Femur (tissue), 1 donor: ENCODE results near the gene GAB2.
"Not testable (repeated sequence)": the region's sequence is repeated elsewhere in the genome, so short reads cannot be mapped to it uniquely, and the experiment has no call there.

Source experiments
- DNase-seq: peaks from one replicate; pipeline ENCODE4 v3.0.0-alpha.2; 2017

The GAB2 gene

DNA sequence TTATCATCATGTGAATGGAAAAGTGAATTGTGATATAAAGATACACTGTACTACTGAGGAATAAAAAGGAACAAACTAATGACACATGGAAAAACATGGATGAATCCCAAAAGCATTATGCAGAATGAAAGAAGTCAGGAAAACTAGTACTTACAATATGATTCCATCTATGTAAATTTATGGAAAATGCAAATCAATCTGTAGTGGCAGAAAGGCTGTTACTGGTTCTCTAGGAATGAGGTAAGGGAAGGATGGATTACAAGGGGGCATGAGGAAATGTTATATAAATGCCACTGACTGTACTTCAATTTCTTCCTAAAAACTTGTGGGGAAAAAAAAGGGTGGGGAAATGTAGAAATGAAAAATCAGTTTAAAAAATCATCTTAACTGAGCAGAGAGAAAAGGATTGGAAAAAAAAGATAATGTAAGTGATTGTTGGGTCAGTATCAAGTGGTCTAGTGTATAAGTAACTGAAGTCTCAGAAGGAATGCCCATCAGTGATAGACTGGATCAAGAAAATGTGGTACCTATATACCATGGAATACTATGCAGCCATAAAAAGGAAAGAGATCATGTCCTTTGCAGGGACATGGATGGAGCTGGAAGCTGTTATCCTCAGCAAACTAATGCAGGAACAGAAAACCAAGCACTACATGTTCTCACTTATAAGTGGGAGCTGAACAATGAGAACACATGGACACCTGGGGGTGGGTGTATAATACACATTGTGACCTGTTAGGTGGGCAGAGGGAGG, 180.2 kb downstream of the GAB2 start:
- DNase-seq: no peak

DNA sequence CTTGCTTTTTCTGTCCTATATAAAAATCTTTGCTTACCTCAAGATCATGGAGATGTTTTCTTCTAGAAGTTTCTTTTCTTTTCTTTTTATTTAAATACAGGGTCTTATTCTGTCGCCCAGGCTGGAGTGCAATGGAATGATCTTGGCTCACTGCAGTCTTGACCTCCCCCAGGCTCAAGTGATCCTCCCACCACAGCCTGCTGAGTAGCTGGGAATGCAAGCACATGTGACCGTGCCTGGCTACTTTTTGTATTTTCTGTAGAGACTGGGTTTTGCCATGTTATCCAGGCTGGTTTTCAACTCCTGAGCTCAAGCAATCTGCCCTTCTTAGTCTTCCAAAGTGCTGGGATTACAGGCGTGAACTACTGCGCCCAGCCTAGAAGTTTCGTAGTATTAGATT, 183.6 kb downstream of the GAB2 start:
- no peak for DNase-seq

DNA sequence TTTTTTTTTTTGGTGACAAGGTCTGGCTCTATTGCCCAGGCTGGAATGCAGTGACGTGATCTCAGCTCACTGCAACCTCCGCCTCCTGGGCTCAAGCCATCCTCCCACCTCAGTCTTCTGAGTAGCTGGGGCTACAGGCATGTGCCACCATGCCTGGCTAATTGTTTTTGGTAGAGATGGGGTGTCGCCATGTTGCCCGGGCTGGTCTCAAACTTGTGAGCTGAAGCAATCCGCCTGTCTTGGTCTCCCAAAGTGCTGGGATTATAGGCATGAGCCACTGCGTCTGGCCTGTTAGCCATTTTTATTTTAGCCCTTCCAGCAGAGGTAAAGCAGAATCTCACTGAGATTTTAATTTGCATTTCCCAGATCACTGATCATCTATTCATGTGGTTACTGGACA, 184.6 kb downstream of the GAB2 start:
- not testable (repeated sequence) for DNase-seq

DNA sequence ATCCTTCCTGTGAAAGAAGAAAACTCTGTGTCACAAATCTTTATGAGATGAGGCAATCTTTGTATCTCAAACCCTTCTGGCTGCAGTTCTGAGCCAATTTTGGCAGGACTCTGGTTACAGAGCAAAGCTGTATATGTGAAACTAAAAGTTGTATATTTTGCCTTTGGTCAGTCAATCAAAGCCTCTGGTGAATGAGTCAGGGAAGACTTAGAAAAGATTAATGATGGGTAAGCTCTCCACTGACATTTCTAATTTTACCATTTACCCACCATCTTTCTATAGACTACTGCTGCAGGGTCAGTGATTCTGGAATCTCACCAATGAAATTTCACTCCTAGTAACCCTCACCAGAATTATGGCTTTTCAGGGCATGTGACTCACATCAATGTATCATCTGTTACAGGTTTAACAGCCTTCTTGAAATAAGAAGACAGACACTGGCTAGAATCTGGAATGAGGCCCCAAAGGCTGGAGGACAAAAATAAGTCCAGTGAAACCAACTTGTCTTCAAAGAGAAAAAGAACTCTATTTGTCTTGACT, 185.6 kb downstream of the GAB2 start:
- DNase-seq: no peak

DNA sequence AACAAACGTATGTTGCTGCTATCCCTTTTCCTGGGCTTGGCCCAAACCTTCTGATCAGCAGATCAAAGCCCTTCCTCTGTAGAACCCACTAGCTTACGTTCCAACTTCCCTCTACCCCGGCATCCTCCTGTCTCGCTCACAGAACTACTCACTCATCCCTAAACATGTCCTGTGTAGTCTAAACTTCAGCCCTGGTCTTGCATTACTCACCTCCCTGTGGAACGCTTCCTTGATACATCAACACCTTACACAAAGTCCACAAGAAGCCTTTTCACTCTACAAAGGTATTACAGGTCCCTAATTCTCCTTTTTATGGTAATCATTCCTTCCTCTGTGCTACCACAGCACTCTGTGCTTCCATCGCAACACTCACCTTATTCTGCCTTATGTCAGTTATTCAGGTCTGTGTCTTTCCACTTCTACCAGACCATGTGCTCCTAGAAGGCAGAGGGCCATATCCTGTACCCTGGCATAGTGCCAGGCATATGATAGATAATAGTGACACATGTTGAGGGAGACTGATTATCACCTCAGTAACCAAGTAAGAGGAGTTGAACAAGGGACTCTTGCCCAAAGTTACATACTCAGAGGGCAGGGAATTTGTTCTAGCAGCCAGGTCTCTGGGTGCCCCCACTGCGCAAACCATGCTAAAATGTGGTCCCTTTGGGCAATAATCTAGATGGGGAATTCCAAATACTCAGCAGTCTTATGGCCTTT, 187.3 kb downstream of the GAB2 start:
- DNase-seq: no peak

DNA sequence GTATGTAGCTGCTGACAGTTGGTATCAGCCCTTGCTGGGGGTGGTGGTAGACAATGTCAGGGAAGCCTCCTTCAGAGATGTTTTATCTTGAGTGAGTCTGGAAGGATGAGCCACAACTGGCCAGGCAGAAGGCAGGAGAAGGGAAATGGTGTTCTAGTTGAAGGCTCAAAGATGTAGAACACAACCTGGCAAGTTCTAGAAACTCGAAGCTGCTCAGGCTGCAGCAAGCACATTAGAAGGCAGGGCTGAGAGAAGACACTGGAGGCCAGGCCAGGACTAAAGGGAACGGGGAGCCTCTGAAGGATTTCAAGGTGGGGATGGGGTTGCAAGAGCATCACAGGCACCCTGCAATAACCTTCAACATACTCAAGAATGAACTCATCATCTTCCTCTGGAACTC, 188.5 kb downstream of the GAB2 start:
- no peak for DNase-seq

DNA sequence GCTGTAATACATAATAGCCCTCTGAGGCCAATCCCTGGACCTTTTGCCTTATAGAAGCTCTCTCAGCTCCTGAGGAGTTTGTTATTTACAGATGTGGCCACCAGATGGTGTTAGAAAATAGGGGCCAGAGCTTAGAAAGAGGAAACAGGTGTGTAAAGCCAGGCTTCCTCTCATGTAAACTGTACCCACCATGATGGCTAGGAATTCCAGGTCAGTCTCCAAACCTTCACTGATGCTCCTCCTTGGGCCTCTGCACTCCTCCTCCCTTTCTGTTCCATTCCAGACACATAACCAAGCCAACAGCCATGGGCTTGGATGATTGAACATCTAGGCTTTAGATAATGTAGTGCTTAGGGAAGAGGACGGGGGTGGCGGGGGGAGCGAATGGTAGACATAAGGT, 189.2 kb downstream of the GAB2 start:
- DNase-seq: no peak

DNA sequence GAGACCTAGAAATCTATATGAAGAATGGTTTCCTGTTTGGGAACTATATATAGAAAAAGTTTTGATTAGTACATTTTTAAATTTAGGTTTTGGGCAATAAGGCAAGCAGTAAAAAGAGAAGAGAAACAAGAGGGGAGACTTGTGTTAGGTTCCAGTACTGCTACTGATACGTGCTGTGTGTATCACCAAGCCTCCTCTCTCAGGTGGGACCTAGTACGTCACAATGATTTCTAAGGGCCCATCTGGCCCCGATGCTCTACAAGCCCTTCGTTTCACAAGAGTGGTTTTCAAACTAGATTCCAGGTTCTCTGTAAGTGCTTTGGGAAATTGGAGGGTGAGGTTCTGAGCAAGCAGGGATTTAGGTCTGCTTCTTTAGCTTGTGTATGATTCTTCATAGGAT, 189.7 kb downstream of the GAB2 start:
- no peak for DNase-seq

DNA sequence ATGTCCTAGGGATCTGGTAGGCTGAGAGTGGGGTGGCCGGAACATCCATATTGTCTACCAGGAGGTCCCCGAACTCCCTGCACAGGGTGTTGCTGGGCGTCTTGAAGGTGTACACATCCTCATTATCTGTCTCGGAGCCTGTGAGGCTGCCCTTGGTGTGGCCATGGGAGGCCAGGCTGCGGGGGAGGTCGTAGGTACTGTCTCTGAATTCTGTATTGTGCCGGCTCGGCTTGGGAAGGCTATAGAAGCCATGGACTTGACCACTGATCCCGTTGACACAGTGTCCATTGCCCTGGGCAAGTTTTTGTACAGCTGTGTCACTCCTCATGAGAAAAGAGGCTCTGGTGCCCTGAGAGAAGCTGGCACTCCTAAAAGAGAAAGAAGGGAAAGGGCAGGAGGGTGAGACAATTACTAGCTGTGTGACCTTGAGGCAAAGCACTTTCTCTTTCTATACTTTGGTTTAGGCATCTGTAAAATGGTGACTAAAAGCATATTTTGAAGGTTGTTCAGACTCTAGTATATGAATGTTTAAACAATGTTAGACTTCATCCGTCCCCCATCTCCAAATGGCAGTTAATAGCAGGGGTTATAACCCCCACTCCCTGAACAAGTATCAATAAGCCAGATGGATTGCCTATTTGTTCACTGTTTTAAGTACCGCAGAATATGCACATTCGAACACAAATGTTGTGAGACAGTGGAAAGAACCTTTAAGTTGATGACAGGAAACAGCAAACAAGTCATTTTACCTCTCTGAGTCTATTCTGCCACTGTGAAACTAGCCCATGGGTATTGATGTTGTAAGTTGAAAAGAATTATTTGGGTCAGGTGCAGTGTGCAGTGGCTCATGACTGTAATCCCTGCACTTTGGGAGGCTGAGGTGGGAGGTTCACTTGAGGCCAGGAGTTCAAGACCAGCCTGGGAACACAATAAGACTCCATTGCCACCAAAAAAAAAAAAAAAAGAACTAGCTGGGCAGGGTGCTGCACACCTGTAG, 190.6 kb downstream of the GAB2 start:
- DNase-seq: no peak

DNA sequence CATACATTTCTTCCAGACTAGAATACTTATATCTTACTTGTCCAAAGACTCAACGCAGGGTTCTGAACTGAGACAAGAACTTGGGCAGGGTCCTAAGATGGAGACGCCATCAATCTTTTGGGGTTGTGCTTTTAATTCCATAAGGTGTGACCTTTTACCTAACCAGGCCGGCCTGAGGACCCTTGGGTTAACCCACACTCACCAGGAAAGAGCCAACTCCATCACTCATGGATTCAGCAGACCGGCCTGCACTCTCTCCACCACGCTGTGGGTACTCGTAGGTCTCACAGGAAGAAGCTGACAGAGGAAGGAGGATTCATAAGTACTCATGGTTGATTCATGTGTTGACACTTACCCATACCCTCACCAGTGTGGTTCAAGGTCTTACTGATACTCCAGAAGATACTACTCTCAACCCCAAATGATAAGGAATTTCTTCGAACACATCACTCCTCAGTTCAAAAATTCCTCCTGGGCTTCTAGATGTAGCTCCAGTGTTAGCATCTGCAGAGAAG, 192.7 kb downstream of the GAB2 start:
- no peak for DNase-seq

DNA sequence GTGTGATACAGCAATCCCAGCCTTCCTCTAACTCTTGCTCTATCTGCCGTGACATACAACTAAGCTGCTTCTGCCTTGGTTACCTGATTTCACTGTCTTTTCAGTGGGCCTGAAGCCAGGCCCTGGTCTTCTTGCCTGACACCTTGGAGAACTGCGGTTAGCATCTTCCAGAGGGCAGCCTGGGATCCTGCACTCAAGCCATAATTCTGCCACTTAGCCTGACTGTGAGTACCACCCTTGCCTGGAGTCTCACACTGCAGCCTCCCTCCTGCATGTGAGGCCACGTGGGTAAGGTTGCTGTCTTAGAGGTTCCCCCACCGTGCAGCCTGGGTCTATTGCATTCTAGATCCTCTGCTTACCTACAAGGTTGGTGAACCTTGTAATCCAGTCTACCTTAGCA, 193.1 kb downstream of the GAB2 start:
- no peak for DNase-seq

DNA sequence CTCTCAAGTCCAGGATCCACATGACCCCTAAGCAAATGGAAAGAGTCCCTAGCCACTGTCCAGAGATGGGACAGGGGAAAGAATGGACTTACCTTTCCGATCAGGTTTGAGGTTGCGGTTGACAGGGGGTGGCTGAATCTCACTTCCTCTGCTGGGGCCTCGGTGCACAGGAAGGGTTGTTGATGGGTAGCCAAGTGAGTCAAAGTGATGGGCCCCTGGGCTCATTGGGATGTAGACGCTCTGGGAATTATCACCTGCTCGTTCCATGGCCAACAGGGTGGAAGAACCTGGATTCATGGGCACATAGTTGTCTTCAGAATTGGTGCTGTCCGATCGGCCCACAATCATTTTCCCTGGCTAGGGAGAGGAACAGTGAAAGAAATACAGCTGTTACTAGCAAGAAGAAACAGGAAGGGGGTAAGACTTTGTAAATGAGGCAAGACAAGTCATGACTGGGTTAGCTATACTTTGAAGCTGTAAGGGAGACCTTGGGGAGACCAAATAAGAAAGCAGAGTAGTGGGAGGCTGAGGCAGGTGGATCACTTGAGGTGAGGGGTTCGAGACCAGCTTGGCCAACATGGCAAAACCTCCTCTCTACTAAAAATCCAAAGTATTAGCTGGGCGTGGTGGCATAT, 194.2 kb downstream of the GAB2 start:
- DNase-seq: no peak

DNA sequence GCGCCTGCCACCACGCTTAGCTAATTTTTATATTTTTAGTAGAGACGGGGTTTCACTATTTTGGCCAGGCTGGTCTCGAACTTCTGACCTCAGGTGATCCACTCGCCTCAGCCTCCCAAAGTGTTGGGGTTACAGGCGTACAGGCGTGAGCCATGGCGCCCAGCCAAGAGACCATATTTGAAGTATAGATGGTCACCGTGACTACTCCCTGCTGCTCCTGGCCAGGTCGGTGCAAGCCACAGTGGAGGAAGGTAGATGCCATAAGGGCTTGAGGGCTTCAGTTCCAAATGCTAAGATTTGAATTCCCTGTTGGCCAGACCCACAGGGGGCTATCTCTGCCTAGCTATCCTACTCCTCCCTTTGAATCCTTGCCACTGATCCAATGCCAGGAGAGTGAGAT, 194.9 kb downstream of the GAB2 start:
- DNase-seq: not testable (repeated sequence)

DNA sequence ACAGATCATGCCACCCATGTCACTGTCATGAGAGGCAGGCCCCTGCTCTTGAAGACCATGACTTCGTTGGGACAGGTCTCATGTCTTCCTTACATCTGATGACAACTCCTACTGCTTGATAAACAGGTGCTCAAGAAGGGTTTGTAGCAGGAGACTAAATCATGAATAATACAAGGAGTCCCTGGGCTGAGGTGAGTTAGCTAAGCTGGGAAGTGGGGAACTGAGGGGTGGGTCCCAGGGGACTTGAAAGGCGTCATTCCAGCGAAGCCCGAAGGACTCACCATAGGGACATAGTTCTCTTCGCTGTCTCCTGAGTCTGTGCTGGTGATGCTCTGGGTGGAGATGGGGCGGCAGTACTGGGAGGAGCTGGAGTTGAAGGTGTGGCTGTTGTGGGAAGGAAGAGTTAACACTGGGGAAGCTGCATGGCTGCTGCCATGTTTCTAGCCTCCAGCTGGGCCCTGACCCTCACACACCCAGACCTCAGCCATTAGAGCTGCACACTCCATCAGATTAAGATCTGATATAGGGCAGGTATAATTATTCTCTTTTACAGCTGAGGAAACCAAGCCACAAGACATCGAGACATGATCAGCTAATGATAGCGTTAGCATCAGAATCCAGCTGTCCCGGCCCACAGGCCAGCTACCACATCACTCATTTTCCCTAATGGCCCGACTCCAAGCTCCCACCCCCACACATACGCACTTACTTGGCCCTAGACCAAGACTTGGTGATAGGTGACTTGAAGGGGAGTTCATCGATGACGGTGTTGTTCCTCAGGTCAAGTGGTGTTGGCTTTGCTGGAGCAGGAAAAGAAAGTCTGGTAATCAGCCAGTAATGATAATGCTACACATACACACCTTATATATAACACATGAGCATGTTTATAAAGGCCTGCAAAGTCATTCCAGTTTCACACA, 196.0 kb downstream of the GAB2 start:
- no peak for DNase-seq

DNA sequence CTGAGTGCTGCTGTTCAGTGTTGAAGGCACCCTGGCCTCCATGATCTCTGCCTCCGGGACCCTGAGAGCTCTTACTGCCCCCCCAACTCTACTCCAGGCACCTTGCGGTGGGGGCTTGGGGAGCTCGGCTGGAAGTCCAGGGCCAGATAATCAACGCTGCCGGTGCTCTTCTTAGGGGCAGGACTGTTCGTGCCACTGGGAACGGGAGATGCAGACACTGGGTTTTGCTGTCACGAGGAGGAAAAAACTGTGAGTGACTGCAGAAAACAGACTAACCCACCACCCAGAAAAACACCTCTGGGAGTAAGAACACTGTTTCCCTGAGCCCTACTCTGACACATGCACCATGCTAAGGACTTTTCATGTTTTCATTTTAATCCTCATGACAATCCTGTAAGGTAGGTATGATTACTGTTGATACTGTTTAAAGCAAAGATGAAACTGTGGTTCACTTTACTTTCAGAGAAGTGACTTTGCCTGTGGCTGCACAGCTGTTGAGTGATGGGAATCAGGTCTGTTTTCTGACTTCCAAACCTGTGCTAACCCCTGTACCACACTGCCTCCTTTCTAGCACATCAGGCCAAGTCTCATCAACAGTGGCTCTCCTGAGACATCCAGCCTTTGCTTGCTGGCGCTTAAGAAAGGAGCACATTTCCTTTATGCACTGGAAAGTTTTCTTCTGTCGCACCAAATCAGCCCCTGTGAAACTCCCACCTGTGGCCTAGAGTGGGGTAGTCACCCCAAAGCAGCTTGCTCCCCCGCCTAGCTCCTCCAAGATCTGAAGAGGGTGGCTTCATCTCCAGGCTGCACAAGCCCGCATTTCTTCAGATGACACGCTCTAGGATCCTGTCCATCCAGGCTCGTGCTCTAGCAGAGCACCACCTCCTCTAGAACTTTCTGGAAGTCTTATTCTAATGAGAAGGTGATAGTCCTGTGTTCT, 197.1 kb downstream of the GAB2 start:
- DNase-seq: peak; percentile 8

DNA sequence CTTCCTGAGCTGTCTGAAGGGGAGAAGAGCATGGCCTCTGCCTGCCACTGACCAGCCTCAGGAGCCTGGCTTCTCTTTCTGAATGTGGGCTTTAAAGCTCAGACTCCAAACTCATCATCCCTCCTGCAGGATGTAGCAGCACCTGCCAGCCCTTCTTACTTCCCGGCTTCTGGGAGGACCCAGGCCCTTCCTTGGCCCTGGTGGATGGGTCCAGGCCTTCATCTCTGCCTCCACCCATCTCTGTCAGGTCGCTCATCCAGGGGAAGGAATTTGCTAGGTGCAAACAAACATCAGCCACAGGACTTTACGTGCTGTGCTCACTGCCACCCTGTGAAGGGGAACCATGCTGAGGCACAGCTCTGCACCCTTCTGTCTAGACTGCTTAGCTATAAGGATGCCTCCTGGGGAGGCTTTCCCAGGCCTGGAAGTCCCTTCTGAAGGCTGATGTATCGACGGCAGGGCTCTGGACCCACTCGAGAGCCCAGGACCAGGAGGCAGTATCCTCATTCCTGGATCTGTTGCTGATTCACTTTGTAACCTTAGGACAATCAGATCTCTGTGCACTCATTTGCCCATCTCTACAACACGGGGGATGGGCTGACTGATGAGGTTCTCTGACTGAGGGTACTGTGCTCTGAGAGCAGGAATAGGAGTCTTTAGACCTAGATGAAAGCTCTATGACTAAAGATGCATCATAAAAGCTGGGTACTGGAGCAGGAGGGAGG, 198.0 kb downstream of the GAB2 start:
- DNase-seq: peak; percentile 7

DNA sequence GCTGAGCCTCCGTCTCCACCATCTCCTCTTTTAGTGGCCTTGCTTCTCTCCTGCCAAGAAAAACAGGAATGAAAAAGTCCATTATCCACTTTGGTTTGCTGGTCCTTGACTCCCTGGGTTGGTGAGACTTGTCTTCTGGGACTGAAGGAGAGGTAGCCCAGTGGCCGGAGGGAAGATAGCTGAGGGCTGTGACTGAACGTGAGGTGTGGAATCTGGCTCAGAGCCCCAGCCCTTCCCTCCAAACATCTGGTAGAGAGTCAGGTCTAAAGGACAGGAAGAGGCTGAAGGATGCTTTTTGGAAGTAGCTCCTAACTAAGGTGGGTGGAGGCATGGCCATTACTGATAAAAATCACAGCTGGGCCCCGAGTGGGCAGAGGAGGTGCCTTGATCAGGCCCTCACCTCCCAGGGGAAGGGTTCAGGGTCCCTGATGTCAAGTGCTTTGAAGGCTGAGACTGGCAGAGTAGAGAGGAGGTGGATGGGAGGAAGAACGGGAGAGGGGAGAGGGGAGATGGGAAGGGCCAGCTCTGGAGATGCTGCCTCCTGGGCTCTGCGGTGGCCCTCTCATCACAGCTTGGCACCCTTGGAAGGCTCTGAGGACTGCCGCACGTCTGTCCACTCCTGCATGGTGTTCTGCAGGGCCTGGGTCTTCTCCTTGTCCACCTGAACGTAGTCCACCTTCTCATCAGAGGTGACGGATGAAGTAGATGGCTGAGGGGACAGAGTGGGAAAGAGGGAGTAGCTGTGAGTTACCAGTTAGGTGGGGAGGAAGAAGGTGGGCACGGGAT, 198.7 kb downstream of the GAB2 start:
- DNase-seq: peak; percentile 15
